ENCODE results near the gene ACER2.

ACER2 gene

DNA sequence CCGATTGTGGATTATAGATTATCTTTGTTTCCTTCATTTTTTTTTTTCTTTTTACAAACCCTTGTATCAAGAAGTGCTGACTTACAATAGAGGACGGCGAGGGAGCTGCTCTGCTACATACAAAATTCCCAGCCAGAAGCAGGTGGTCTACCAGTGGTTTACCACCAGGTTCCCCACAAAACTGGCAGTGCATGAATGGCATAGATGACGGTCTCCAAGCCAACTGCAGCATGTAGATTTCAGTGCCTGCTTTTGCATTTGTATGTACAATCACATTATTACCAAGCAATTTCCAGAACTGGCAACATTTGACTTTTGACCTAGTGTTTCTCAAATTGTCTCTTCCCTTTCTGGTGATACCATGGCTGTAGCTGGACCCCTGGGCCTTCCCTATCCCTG lies 84.0 kb downstream of the ACER2 start:
- Histone ChIP-seq H3K36me3 (ENCODE audit: control insufficient read depth, insufficient read depth, low read length) (no peaks in the 10 kb centered on the region), H3K9me3 (ENCODE audit: control insufficient read depth, low read length) (no peaks in the 10 kb centered on the region), H3K4me1 (ENCODE audit: control insufficient read depth, insufficient read depth, low read length, poor library complexity, severe bottlenecking) (no peaks in the 10 kb centered on the region), H3K4me3 (ENCODE audit: insufficient read depth, low read depth, low read length, poor library complexity, severe bottlenecking) (no peak overlapping the region), H3K27ac (ENCODE audit: insufficient read depth, low read length, poor library complexity, severe bottlenecking) (no peak overlapping the region), H3K27me3 (replicated peaks; ENCODE audit: control insufficient read depth, insufficient read depth, low read length, poor library complexity, severe bottlenecking) (no peaks in the 10 kb centered on the region)
- DNase-seq = no peak

DNA sequence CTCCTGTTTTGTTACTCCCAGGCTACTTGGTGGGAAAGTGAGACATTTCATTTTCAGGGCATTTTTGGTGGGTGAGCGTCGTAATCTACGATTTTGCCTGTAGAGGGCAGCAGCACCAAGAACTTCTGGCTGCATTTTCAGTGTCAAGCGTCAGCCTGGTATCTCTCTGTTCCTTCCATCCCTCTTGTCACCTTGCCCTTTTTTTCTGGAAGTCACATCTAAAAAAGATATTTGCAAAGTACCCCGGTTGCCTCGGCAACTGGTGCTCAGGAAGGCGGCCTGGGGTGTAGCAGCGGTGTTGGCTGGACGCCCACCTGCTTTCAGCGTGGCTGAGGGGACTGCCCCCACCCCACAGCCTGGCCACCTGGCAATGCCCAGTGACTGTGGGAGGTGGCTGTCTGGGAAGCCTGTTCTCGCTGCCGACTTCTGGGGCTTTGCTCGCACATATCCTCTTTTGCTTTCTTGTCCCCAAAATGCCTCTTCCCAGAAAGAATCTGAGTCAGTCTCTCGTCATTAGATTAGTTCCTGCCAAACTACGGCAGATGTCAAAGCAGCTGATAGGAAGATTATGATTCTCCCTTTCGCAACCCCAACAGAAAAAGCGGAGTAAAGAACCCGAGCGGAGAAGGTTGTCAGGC lies 84.5 kb downstream of the ACER2 start:
- no peaks in the 10 kb centered on the region for H3K9me3 ChIP-seq (ENCODE audit: control insufficient read depth, low read length)
- peak in 1 of 3 donors; percentile 4 for DNase-seq
- H3K27ac ChIP-seq (ENCODE audit: insufficient read depth, low read length, poor library complexity, severe bottlenecking) = no peak overlapping the region
- H3K4me3 ChIP-seq (ENCODE audit: insufficient read depth, low read depth, low read length, poor library complexity, severe bottlenecking) = no peak overlapping the region
- H3K36me3 ChIP-seq (ENCODE audit: control insufficient read depth, insufficient read depth, low read length) = no peaks in the 10 kb centered on the region
- H3K4me1 ChIP-seq (ENCODE audit: control insufficient read depth, insufficient read depth, low read length, poor library complexity, severe bottlenecking) = no peaks in the 10 kb centered on the region
- H3K27me3 ChIP-seq (replicated peaks; ENCODE audit: control insufficient read depth, insufficient read depth, low read length, poor library complexity, severe bottlenecking) = no peaks in the 10 kb centered on the region

DNA sequence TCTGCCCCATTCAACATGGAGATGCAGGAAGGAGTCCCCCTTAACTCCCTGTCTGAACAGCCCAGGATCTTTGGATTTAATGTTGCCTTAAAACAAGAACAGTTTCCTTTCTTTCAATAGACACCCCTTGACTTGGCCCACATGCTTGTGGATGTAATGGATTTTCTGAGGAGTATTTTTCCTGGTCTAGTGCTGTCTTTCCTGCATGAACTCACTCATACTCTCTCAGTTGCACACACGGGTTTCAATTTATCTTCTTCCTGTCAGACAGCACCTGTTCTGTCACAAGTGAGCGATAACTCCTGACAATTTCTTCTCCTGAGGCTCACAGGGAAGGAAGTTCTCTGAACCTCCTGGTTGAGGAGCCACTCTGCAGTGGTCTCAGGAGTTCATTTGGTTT lies 85.1 kb downstream of the ACER2 start:
- Histone ChIP-seq H3K36me3 (ENCODE audit: control insufficient read depth, insufficient read depth, low read length) (no peaks in the 10 kb centered on the region), H3K27me3 (replicated peaks; ENCODE audit: control insufficient read depth, insufficient read depth, low read length, poor library complexity, severe bottlenecking) (no peaks in the 10 kb centered on the region), H3K4me1 (ENCODE audit: control insufficient read depth, insufficient read depth, low read length, poor library complexity, severe bottlenecking) (no peaks in the 10 kb centered on the region), H3K9me3 (ENCODE audit: control insufficient read depth, low read length) (no peaks in the 10 kb centered on the region), H3K4me3 (ENCODE audit: insufficient read depth, low read depth, low read length, poor library complexity, severe bottlenecking) (no peak overlapping the region), H3K27ac (ENCODE audit: insufficient read depth, low read length, poor library complexity, severe bottlenecking) (no peak overlapping the region)
- no peak for DNase-seq

DNA sequence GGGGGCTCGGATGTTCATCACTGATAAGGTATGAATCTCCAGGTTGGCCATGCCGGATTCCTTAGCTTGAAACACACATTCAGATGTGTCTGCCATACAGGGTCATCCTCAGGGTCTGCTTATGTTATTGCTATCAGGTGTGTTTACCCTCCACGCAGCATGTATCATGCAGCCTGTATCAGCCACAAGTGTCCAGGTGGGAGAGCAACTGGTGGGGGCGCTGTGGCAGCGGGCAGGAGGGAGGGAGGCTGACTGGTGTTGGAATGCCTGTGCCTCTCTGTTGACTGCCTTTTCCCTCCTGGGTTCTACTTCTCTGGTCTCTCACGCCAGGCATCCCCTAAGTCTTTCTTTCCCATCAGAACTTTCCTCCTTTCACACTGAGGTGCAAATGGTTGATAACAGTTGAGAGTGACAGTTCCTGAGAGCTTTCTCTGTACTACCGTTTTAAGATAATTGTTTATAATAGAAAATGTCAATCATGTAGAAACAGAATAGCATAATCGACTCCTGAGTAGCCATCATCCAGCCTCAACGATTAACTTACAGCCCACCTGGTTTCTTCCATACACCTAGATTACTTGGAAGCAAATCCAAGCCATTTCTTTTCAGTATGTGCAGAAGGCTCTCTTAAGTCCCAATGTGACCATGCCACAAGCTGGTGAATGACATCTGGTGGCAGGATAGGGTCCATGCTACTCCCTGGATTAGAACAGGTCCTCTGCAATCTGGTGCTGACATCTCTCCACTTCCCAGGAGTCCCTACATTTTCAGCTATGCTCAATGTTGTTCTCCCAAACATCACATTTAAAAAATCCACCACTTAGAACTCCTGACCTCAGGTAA lies 86.6 kb downstream of the ACER2 start:
- Histone ChIP-seq H3K4me3 (ENCODE audit: insufficient read depth, low read depth, low read length, poor library complexity, severe bottlenecking) (no peak overlapping the region), H3K36me3 (ENCODE audit: control insufficient read depth, insufficient read depth, low read length) (no peaks in the 10 kb centered on the region), H3K4me1 (ENCODE audit: control insufficient read depth, insufficient read depth, low read length, poor library complexity, severe bottlenecking) (no peaks in the 10 kb centered on the region), H3K27me3 (replicated peaks; ENCODE audit: control insufficient read depth, insufficient read depth, low read length, poor library complexity, severe bottlenecking) (no peaks in the 10 kb centered on the region), H3K9me3 (ENCODE audit: control insufficient read depth, low read length) (no peaks in the 10 kb centered on the region), H3K27ac (ENCODE audit: insufficient read depth, low read length, poor library complexity, severe bottlenecking) (no peak overlapping the region)
- DNase-seq = no peak

DNA sequence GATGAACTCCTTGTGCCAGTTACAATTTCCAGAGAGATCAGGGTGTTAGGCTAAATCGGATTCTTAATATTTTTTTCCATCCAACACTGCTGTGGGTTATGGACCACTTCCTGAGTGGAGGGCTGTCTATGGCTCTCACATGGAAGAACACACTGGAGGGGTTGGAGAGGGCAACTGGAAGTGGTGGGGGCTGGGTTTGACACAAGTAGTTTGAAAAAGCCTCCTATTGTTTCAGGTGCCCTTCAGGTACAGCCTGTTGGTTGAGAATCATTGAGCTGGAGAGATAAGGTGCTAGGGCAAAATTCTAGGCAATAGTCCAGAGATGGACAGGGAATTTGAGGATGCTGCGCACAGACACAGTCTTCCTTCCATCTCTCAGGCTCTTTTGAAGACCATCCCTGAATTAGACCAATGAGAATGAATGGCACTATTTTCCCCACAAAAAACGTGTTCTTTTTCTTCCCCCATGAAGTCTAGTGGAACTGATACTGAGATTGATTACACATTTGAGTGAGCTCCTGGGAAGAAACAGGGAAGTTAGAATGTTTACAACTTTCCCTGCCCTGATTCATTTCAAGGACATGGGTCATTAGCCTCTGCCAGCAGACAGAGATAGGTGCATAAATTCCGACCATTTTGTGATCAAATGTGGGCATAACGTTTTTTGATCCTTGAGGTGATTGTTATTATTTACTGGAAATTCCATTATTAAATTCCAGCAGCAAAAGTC lies 87.7 kb downstream of the ACER2 start:
- Histone ChIP-seq H3K9me3 (ENCODE audit: control insufficient read depth, low read length) (no peaks in the 10 kb centered on the region), H3K36me3 (ENCODE audit: control insufficient read depth, insufficient read depth, low read length) (no peaks in the 10 kb centered on the region), H3K27me3 (replicated peaks; ENCODE audit: control insufficient read depth, insufficient read depth, low read length, poor library complexity, severe bottlenecking) (no peaks in the 10 kb centered on the region), H3K27ac (ENCODE audit: insufficient read depth, low read length, poor library complexity, severe bottlenecking) (no peak overlapping the region), H3K4me3 (ENCODE audit: insufficient read depth, low read depth, low read length, poor library complexity, severe bottlenecking) (no peak overlapping the region), H3K4me1 (ENCODE audit: control insufficient read depth, insufficient read depth, low read length, poor library complexity, severe bottlenecking) (no peaks in the 10 kb centered on the region)
- DNase-seq = no peak

DNA sequence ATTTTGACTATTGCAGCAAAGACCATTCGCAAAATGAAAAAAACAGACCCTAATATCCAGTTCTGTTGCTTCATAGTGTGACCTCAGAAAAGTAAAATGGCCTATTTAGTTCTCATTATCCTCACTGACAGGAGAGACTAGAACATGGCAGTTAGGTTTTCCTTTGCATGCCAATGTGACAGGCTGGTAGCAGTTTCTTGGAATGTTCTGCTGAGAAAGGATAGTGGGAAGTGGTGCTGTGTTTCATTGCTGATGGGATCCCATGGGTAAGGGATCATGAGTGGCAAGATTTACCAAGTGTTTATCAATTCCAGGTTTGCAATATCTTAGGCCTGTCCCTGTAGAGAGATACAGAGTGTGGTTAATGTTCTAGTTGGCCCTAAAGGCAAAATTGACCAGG lies 88.5 kb downstream of the ACER2 start:
- Histone ChIP-seq H3K27me3 (replicated peaks; ENCODE audit: control insufficient read depth, insufficient read depth, low read length, poor library complexity, severe bottlenecking) (no peaks in the 10 kb centered on the region), H3K9me3 (ENCODE audit: control insufficient read depth, low read length) (no peaks in the 10 kb centered on the region), H3K4me1 (ENCODE audit: control insufficient read depth, insufficient read depth, low read length, poor library complexity, severe bottlenecking) (no peaks in the 10 kb centered on the region), H3K36me3 (ENCODE audit: control insufficient read depth, insufficient read depth, low read length) (no peaks in the 10 kb centered on the region), H3K4me3 (ENCODE audit: insufficient read depth, low read depth, low read length, poor library complexity, severe bottlenecking) (no peak overlapping the region), H3K27ac (ENCODE audit: insufficient read depth, low read length, poor library complexity, severe bottlenecking) (no peak overlapping the region)
- no peak for DNase-seq

DNA sequence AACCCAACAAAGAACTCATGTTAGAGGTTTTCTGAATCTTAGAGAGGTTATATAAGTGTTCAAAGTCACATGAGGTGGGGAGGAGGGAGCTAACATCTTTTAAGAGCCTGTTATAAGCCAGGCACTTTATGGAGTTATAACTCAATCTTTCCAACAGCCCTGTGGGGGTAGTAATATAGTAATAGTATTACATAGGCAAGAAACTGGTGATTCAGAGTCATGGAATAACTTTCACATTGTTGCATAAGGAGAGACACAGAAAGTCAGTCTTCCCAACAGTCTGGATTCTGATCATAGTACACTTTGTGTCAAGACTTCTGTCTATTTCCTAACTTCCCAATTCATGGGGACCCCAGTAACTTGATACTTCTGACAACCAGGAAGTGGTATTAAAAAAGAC lies 89.2 kb downstream of the ACER2 start:
- H3K9me3 ChIP-seq (ENCODE audit: control insufficient read depth, low read length) = no peaks in the 10 kb centered on the region
- no peak for DNase-seq
- no peaks in the 10 kb centered on the region for H3K4me1 ChIP-seq (ENCODE audit: control insufficient read depth, insufficient read depth, low read length, poor library complexity, severe bottlenecking)
- H3K27ac ChIP-seq (ENCODE audit: insufficient read depth, low read length, poor library complexity, severe bottlenecking) = no peak overlapping the region
- H3K27me3 ChIP-seq (replicated peaks; ENCODE audit: control insufficient read depth, insufficient read depth, low read length, poor library complexity, severe bottlenecking) = no peaks in the 10 kb centered on the region
- no peaks in the 10 kb centered on the region for H3K36me3 ChIP-seq (ENCODE audit: control insufficient read depth, insufficient read depth, low read length)
- no peak overlapping the region for H3K4me3 ChIP-seq (ENCODE audit: insufficient read depth, low read depth, low read length, poor library complexity, severe bottlenecking)
